Fibroblast of the aortic adventitia (primary cell): ENCODE data around the gene HMGB2. TPM values are rescaled to one million over a fixed set of nuclear protein-coding genes. Genes with fewer than 3 reads are reported as not detected.

Experiments
- DNase-seq: peaks from one replicate; pipeline ENCODE4 v3.0.0-alpha.2; 2010; ENCODE audit warnings: low read depth
- H3K4me3 ChIP-seq: 2 replicates; pipeline ENCODE4 v1.5.1; 2011; ENCODE audit warnings: low read depth, mild to moderate bottlenecking, control low read depth, low read length, moderate library complexity
- total RNA-seq: library from RNA; depleted of rRNA; stranded (reverse); fragments of >200 nt; gene quantifications from 2 replicates; pipeline ENCODE4 v1.2.3, GENCODE V29; 2012; ENCODE audit warnings: low replicate concordance
- TF ChIP-seq, protein P1 (sequence below): IDR thresholded peaks from 2 replicates; pipeline ENCODE4 v1.5.1; 2011; ENCODE audit warnings: mild to moderate bottlenecking, low read length, control low read depth, inconsistent platforms; ENCODE audit not compliant: insufficient read depth

The HMGB2 gene
- total RNA-seq, 1 donor, result 113 TPM

DNA sequence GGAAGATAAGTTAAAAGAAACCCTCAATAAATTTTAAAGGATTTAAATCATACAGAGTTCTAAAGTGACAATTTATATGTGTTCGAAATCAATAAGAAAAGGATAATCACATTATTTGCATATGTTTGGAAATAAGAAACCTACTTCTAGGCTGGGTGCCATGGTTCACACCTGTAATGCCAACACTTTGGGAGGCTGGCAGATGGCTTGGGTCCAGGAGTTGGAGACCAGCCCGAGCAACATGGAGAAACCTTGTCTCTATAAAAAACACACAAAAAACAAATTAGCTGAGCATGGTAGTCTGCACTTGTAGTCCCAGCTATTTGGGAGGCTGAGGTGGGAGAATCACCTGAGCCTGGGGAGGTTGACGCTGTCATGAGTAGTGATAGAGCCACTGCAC, 28.5 kb upstream of the HMGB2 start:
- TF ChIP-seq, protein P1, sequence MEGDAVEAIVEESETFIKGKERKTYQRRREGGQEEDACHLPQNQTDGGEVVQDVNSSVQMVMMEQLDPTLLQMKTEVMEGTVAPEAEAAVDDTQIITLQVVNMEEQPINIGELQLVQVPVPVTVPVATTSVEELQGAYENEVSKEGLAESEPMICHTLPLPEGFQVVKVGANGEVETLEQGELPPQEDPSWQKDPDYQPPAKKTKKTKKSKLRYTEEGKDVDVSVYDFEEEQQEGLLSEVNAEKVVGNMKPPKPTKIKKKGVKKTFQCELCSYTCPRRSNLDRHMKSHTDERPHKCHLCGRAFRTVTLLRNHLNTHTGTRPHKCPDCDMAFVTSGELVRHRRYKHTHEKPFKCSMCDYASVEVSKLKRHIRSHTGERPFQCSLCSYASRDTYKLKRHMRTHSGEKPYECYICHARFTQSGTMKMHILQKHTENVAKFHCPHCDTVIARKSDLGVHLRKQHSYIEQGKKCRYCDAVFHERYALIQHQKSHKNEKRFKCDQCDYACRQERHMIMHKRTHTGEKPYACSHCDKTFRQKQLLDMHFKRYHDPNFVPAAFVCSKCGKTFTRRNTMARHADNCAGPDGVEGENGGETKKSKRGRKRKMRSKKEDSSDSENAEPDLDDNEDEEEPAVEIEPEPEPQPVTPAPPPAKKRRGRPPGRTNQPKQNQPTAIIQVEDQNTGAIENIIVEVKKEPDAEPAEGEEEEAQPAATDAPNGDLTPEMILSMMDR, result no peak
- H3K4me3 ChIP-seq, result no peak overlapping the region
- DNase-seq, result no peak

DNA sequence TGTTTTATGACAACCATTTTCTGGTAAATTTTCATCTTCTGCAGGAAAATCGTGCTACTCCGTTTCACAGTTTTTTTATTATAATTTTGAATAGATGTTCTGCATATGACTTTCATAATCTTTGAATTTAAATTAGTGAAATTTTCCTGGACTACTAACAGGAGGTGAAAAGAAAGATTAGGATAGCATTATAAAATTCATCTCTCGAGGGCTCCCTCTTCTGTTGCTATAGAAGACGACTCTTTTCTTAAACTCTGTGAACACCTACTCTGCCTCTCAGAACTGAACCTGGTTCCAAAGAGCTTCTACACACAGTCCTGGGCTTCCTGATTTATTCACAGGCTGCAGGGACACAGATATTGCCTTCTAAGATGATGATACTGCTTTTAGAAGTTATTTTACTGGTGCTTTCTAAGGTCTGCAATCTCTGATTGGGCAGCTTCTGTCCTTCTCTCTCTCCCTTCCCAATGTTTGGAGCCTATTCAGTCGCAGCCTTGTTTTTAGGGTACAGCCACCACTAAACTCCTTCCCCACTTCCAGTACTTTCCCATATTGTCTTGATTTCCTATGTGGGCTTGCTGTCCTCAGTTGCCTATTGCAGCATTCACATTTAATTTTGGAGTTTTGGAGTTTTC, 26.5 kb upstream of the HMGB2 start:
- TF ChIP-seq, protein P1, result peak; percentile 49
- DNase-seq, result no peak

DNA sequence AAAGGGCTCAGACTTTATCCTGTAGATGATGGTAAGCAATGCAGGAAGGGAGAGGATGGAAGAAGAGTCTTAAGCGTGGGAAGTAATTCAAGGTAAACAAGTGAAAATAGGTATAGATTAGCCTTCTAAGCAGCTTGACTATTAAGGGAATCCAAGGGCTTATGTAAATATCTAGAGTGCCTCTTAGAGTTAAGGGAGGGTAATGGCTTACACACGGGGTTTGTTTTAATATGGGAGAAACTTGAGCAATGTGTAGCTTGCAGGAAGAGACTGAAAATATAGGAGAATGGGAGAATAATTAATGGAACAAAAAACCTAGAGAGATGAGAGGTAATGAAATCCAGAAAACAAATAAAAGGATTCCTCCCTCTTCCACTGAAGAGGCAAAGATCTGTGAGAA, 23.8 kb upstream of the HMGB2 start:
- TF ChIP-seq, protein P1, result no peak
- no peak for DNase-seq
- no peak overlapping the region for H3K4me3 ChIP-seq

More for the DNA sequence above, 26.5 kb upstream of the HMGB2 start:
- H3K4me3 ChIP-seq, result no peak overlapping the region

DNA sequence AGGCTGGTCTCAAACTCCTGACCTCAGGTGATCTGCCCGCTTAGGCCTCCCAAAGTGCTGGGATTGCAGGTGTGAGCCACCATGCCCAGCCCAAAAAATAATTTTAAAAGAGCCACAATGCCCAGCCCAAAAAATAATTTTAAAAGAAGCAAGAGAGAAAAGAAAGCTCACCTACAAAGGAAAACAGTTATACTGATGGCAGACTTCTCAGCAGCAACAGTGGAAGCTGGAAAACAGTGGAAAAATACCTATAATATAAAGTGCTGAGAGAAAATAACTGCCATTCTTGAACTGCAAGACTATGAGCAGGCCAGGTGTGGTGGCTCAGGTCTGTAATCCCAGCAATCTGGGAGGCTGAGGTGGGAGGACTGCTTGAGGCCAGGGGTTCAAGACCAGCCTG, 13.3 kb upstream of the HMGB2 start:
- no peak for DNase-seq
- TF ChIP-seq, protein P1, result no peak

DNA sequence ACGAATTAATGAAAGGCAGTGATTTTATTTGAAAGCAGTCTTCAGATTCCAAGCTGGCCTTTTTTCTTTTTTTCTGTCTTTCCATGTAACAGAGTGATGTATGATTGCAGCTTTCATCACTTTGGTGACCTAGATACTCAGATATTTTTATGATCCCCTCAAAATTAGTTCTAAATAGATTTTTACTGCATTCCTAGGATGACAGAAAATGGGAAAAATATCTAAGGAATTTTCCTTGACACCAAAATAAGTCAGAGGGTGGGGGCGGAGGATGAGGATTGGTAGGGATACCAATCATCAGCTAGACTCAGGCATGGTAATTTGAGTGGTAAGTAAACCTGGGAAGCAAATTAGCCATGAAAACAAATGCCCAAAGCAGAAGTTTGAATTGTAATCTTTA, 11.9 kb upstream of the HMGB2 start:
- H3K4me3 ChIP-seq, result no peak overlapping the region
- DNase-seq, result peak; percentile 32
- TF ChIP-seq, protein P1, result no peak

More for the DNA sequence above, 13.3 kb upstream of the HMGB2 start:
- no peak overlapping the region for H3K4me3 ChIP-seq

DNA sequence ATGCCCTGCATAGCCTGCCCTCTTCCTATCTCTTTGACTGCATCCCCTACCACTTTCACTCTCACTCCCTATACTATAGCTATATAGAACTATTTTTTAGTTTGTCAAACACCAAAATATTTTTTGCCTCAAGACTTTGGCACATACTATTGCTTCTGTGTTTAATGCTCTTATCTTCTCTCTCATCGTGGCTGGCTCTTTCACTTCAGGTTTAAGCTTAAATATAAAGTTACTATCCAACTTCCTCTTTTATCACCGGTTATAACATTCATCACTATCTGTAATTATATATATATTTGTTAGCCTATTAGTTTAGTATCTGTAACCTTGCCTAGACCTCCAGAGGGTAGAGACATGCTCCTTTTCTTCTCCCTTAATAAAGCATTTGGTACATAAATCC, 11.5 kb upstream of the HMGB2 start:
- no peak overlapping the region for H3K4me3 ChIP-seq
- DNase-seq, result no peak
- TF ChIP-seq, protein P1, result no peak
